Stimulated activated CD8-positive, alpha-beta memory T cell treated with anti-CD3 and anti-CD28 coated beads, Interleukin-4, amount 100 ng/mL, for 48 hours (primary cell): ENCODE data around the gene RAPGEF1.
A peak's percentile ranks its signal among the peaks of the same experiment; 100 is the strongest.
"Not testable (repeated sequence)": the region's sequence is repeated elsewhere in the genome, so short reads cannot be mapped to it uniquely, and the experiment has no call there.

Source experiments
- DNase-seq: peaks from one replicate; pipeline ENCODE4 v3.0.0-alpha.2; 2020

The RAPGEF1 gene

GRCh38 chr9:131668439-131669268, 71.2 kb downstream of the RAPGEF1 start:
- DNase-seq: peak; percentile 80

GRCh38 chr9:131668057-131668438, 71.8 kb downstream of the RAPGEF1 start:
- DNase-seq: peak; percentile 36

DNA sequence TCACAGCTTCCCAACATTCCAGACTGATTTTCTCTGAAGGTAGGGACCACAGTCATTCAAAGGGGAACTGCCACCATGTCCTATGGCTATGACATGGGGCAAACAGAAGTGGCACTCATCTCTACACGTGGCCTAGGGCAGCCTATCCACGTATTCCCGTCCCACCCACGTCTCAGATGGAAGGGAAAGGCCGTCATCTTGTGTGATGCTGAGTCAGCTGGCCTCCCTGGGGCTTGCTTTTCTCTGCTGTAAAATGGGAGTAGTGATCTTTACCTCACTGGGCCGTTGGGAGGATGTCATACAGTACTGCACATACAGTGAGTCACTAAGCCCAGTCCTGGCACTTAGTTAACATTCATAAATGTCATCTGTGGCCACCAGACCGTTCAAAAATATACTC, 72.3 kb downstream of the RAPGEF1 start:
- DNase-seq: peak; percentile 77

DNA sequence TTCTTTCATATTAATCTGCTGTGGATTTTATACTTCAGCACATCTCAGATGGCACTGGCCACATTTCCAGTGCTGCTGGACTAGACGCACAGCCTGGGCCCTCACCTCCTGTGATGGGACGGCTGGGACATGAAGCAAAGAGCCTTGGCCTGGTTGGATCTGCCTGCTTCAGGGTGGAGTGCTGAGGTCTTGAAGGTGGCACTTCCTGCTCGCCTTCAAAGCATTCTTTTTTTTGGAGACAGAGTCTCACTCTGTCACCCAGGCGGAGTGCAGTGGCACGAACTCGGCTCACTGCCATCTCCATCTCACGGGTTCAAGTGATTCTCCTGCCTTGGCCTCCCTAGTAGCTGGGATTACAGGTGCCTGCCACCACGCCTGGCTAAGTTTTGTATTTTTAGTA, 73.1 kb downstream of the RAPGEF1 start:
- DNase-seq: no peak

DNA sequence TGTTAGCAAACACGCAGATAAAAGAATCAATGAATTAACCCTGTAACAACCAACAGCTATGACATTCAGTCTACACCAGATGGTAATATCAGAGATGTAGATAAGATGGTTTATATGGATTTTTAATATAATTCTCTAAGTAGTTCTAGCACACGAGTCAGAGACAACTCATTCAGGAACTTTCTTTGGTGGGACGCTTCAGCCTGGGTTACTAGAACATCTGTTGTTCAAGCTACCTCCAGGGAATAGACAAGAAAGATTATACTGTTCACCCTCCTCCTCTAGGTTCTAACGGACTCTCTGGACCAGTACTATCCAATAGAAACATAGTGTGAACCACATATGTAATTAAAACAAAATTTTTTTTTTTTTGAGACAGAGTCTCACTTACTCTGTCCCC, 73.8 kb downstream of the RAPGEF1 start:
- DNase-seq: no peak

GRCh38 chr9:131663288-131663687, 76.6 kb downstream of the RAPGEF1 start:
- DNase-seq: no peak

DNA sequence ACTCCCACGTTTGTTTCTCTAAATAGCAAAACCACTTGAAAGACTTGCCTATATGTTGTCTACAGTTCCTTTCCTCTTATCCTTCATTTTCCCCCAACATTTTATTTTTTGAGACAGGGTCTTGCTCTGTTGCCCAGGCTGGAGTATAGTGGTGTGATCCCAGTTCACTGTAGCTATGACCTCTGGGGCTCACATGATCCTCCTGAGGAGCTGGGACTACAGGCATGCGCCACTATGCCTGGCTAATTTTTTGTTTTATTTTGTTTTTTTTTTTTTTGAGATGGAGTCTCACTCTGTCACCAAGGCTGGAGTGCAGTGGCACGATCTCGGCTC, 77.6 kb downstream of the RAPGEF1 start:
- DNase-seq: not testable (repeated sequence)

GRCh38 chr9:131661568-131662288, 78.1 kb downstream of the RAPGEF1 start:
- peak; percentile 78 for DNase-seq

- no peak for DNase-seq
These were observed 79.1 kb downstream of the RAPGEF1 start for GRCh38 chr9:131660466-131661405.

DNA sequence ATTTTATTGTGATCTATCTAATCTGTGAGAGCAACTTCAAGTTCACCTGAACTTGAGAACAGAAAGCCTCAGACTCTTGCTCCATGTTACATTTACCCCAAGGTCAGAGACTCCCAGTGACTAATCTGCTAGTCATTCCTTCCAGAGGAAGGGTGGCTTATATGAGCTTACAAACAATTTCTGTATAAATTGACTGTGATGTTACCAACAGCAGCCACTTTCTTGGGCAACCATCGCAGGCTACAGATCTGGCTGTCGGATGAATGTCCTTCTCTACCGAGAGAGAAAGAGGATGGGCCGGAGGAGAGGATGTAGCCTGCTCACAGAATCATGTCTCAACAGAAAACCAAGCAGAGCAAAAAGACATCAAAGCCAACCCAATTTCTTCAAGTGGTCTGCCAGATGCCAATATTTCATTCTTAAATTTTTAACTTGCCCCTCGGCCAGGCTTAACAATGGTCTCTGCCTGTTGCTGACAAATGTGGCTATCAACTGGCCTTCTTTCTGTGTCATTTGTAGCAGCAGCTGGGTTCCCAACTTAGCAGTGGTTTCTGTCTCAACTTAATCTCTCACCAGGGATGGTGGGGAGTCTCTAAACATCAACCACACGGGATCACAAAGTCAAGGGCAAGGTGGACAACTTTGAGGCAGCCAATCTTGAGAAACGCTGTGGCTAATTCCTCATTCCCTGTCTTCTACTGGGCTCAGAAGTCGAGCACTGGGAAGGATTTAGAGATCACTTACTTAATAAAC, 81.3 kb downstream of the RAPGEF1 start:
- peak; percentile 59 for DNase-seq

GRCh38 chr9:131657940-131658339, 81.9 kb downstream of the RAPGEF1 start:
- DNase-seq: no peak

- no peak for DNase-seq
These were observed 82.4 kb downstream of the RAPGEF1 start for GRCh38 chr9:131657456-131657855.

DNA sequence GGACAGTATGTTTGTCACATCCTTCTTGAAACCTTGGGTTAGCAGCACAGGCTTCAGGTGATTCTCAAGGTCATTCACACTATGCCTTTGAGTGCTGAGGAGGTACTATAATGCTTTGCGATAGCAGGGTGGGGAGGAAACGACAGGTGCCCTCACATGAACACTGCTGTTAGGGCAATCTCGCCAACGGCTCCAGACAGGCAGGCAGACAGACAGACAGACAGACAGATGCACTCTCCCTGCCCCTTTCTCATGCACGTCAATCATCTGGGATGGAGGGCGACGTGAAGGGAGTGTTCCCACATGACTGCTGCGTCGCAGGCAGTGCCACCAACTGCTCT, 82.9 kb downstream of the RAPGEF1 start:
- no peak for DNase-seq

DNA sequence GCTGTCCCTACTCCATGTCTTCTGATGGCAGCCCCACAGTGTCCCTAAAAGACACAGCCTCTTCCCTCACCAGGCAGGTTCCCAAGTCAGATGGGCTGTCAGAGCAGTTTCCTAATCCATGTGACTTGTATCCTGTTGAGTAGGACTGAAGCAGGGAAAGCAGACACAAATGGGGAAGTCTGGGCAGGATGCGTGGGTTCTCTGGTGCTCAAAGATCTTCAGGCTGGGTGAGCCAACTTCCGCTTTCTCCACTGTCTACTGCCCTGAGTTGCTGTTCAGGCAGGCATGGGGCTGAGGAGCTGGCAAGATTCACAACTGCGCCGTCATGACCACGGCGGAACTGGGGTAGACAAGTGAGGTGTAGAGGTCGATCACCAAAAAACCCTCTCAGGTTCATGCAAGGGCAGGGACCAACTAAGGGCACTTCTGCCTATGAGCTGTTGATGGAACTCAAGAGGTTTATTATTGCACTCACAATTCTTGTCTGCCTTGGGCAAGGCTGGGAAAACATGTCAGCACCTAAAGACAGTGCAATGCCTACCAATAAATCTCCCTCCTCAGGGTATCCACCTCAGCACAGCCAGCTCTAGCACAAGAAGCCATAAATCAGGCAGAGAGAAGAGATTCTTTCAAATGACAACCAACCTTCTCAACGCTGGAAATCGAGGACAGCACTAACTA, 83.4 kb downstream of the RAPGEF1 start:
- DNase-seq: peak; percentile 68

DNA sequence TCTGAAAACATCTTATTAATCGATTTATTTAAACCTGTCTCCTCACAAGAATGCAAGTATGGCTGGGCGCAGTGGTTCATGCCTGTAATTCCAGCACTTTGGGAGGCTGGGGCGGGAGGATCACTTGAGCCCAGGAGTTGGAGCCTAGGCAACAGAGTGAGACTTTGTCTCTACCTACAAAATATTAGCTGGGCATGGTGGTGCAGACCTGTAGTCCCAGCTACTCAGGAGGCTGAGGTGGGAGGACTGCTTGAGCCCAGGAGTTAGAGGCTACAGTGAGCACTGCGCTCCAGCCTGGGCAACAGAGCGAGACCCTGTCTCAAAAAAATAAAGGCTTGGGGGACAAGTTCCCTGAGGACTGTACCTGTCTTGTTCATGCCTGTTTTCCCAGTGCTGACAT, 85.5 kb downstream of the RAPGEF1 start:
- not testable (repeated sequence) for DNase-seq

DNA sequence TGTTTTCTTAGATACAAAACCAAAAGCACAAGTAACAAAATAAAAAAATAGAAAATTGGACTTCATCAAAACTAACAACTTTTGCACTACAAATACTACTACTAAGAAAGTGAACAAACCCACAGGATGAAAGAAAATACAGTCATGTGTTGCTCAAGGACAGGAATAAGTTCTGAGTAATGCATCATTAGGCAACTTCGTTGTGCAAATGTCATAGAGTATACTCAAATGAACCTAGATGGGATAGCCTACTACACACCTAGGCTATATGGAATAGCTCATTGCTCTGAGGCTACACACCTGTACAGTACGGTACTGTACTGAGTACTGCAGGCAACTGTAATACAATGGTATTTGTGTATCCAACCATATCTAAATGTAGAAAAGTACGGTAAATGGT, 88.3 kb downstream of the RAPGEF1 start:
- DNase-seq: no peak

GRCh38 chr9:131651160-131651559, 88.7 kb downstream of the RAPGEF1 start:
- DNase-seq: no peak

- no peak for DNase-seq
These were observed 89.6 kb downstream of the RAPGEF1 start for GRCh38 chr9:131650254-131650653.

GRCh38 chr9:131649646-131650045, 90.2 kb downstream of the RAPGEF1 start:
- DNase-seq: no peak

- DNase-seq: peak; percentile 45
These were observed 94.6 kb downstream of the RAPGEF1 start for GRCh38 chr9:131645078-131645776.

DNA sequence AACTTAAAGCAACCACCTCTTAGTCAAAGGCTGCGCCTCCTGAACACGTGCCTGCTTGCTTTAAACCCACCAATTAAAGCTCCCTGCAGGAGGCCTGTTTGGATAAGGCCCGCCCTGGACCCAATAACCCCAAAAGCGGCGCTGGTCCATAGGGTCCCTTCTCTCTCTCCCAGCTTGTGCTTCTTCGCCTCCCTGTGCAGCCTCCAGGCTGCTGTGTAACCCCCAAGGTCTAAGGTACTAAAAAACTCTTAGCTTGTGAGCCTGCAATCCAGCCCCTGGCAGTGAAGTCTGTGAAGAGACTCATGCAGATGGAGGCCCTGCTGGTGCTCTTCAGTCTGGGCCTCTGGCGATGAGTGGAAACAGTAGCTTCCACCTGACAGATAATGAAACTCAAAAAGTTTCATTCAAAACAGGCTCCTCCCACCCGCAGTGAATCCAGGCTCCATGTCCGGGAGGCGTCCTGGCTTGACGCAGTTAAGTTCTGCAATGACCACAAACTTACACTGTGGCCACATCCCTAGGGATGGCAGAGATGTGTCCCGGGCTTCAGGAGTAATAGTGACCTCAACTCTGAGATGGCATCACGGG, 97.3 kb downstream of the RAPGEF1 start:
- peak; percentile 70 for DNase-seq
